HG02642 (cell line): Measurements from ENCODE around the gene BPIFB1.

Experiments used
- ATAC-seq: cut with Tn5 transposase; IDR thresholded peaks from one replicate; pipeline ENCODE4 v1.9.1; 2021; ENCODE audit warnings: mild to moderate bottlenecking; ENCODE audit not compliant: unreplicated experiment, poor library complexity

The BPIFB1 gene

DNA sequence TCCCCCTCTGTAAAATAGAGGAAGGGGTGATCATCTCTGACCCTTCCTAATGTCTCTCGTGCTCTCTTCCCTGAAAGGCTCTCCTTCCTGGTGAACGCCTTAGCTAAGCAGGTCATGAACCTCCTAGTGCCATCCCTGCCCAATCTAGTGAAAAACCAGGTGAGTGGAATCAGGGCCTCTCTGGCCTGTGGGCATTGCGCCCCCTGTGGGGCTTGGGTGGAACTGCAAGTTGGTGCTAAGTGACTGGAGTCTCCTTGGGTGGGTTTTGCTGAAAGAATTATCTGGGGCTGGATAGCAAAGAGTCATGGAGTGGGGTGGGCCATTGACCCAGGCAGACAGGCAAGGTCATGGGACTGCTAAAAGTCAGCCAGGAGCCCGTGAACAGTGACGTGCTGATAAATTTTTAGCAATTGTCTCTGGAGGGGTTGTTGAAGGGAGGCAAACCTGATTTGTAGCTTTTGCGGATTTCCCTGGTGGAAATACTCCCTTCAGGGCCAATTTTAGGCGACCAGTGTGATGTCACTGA, 8.9 kb downstream of the BPIFB1 start:
- no peak for ATAC-seq

DNA sequence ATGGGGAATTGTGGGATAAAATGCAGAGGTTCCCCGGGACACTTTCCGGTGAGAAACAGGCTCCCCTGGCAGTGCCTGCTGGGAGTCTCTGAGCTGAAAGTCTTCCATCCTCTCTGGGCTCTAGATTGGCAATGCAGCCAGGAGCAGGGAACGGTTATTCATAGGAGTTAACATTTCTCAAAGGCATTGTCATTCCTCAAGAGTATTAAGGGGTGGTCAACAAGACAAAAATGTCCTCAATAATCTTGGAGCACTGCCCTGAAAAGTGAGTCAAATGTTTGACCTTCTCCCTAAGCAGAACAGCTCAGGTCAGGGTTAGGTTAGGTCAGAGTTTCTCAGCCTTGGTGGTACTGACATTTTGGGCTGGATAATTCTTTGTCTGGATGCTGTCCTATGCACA, 13.2 kb downstream of the BPIFB1 start:
- ATAC-seq, result no peak

DNA sequence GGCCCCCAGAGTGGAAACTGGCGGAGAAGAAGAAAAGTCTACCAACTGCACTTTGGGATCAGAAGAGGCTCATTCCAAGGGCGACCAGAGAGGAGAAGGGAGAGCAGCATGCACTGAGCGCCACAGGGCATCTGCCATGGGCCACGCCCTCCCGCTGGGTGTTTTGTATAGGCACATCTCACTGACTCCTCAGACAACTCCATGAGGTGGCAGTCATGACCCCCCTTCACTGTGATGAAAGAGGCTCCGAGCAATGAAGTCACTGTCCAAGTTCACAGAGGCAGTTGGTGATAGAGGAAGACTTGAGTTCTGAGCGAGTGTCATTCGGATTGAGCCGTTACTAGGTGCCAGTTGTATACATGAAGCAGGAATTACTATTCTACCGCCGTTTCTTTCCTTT, 15.4 kb downstream of the BPIFB1 start:
- no peak for ATAC-seq

DNA sequence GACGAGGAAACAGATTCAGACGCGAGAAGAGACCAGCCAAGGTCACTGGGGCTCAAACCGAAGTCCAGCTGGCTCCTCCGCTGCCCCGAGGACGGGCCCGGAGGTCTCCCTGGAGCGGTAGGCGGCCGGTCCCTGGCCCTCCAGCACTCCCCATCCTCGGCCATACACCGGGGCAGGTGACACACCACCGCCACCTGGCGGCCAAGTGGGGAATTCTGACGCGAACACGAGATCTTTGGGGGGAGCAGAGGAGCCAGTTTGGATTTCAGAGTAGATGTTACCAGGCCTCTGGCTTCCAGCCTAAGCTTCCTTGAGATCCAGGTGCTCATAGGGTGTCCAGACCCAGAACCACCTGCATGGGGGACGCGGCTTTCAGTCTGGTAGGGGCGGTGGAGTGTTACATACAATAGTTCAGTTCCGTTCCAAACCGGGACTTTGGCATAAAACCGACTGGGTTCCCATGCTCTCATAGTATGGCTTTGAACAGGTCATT, 16.1 kb downstream of the BPIFB1 start:
- ATAC-seq, result no peak

DNA sequence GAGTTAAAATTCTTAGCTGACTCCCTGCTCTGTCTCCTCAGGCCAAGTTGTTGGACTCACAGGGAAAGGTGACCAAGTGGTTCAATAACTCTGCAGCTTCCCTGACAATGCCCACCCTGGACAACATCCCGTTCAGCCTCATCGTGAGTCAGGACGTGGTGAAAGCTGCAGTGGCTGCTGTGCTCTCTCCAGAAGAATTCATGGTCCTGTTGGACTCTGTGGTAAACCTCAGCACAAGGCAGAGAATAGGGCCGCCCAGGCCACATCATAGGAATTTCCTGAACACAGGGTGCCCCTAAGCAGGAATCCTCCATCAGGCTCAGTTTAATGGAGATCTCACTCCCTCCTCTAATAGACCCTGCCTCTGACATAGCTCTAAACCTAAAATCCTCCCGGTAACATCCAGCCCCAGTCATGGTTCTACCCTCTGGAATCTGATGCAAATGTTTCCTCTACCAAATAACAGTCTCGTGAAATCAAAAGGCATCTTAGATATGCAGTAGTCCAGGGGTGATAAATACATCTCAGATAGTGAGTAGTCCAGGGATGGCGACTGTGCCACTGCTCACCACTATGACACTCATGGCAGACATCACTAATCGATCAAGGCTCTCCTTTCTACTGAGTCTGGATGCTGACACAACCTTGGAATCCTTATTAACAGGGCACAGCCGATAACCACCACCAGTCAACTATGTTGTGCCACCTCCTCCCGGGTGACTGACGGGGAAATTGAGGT, 18.3 kb downstream of the BPIFB1 start:
- ATAC-seq, result no peak

DNA sequence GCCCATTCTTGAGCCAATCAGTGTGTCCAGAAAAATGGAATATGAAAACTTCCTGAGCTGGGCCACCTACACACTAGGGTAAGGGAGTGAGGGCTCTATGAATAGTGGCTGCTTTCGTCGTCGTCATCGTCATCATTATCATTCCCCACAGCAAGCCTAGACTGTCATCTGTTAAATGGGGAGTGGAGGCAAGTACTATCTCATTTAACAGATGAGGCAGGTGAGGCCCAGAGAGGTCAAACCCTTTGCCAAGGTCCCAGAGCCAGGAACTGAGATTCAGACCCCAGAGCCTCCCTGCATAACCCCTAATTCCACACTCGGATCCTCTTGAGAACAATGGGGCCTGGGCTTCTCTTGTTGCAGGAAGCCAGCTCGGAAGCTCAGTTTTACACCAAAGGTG, 20.6 kb downstream of the BPIFB1 start:
- ATAC-seq, result no peak

DNA sequence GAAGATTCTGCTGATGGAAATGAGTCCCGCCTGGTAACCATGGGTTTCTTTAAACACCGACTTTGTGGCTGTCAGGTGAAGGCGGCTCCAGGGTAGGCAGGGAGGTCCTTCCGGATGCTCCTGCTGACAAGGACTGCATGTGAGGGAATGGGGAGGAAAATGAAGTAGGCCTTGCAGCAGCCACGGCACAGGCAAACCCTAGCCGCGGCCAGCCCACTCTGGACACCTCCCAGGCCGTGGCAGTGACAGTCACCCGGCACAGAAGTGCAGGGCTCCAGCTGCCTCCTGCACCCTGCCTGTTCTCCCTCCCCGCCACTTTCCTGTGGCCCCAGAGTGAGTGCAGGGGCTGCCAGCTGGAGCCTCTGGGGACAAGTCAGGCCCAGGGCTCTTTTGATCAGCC, 21.0 kb downstream of the BPIFB1 start:
- no peak for ATAC-seq

DNA sequence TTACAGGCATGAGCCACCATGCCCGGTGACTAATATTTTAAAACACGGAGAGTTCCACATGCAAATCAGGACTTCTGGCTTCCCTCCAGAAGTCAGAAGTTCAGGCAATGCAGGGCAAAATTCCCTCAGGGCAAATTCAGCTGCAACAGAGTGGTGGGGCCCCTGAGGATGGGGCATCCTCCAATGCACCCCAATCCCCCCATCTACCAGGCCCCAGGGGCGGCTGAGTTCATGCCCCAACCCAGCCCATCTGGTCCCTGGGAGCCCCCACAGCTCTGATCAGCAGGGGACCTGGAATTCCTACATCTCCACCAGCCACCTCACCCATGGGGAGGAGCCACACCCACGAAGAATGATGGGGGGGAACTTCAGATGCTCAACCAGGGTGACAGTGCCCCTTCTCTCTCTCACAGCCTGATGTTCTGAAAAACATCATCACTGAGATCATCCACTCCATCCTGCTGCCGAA, 22.6 kb downstream of the BPIFB1 start:
- ATAC-seq, result no peak

DNA sequence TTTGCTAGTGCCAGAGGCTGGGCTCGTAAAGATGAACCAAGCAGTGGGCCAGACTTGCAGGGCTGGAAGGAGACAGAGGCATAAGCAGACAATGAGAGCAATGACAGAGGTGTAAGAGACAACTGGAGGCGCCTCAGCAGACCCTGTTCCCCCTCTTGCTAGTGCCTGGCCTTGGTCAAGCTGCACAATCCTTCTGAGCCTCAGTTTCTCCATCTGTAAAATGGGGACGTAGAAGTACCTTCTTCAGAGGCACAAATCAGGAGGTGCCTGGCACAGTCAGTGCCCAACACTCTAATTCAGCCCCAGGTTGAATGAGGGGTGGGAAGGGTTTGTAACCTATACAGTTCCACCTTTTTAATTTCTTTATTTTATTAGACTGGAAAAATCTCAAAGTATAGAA, 23.2 kb downstream of the BPIFB1 start:
- ATAC-seq, result no peak

DNA sequence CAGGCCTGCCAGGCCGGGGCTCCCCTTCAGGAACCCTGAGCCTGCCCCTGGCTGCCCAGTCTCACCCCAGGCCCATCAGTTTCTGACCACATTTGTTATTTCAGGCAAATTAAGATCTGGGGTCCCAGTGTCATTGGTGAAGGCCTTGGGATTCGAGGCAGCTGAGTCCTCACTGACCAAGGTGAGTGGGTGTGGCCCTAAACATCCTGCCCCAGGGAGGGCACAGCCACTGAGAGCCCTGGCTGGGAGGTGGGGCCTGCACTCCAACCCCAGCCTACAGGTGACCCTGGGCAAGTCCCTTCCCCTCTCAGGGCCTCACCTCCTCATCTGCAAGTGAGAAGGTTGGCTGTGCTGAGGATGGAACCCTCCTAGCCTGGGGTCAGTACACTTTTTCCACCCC, 23.8 kb downstream of the BPIFB1 start:
- ATAC-seq, result no peak

DNA sequence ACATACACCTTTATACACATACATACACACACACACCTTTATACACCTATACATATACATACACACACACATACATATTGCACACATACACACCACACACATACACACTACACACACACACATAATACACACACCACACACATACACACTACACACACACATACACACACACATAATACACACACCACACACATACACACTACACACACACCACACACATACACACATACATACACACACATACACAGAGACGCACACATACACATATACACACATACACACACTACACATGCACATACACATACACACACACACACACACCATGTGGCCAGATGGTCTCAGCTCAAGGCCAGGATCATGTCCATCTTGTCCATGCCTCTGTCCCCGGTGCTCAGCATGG, 25.7 kb downstream of the BPIFB1 start:
- no peak for ATAC-seq

DNA sequence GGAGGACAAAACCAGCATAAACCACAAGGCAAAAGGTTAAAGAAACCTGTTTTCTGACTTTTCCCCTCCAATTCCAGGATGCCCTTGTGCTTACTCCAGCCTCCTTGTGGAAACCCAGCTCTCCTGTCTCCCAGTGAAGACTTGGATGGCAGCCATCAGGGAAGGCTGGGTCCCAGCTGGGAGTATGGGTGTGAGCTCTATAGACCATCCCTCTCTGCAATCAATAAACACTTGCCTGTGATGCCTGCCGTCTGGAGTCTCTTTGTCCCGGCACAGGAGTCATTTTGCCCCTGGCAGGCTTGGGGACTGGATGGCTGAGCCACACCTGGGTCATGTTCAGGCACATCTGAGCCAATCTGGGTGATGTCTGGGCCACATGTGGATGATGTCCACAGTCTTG, 26.6 kb downstream of the BPIFB1 start:
- ATAC-seq, result no peak

DNA sequence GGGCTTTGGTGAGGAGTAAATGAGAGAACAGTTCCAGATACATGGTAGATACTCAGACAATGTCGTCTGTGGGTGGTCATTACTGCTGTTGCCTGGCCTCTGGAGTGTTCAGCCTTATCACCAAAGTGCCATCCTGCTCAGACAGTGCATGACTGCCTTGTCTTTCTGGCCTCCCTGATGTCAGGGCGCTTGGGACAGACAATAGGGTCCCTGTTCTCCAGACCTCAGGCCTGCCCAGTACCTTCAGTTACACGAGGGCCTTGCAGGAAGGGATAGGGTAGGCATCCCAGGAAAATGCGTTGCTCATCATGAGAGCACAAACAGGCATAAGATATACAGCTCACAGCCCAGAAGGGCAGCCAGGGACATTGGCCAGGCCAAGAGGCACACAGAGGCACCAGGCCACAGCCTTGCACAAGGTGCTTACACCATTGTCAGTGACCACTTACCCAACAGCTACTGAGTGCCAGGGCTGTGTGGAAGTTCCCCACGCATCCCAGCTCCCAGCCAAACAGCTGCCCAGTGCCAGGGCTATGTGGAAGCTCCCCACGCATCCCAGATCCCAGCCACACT, 27.4 kb downstream of the BPIFB1 start:
- ATAC-seq, result no peak

DNA sequence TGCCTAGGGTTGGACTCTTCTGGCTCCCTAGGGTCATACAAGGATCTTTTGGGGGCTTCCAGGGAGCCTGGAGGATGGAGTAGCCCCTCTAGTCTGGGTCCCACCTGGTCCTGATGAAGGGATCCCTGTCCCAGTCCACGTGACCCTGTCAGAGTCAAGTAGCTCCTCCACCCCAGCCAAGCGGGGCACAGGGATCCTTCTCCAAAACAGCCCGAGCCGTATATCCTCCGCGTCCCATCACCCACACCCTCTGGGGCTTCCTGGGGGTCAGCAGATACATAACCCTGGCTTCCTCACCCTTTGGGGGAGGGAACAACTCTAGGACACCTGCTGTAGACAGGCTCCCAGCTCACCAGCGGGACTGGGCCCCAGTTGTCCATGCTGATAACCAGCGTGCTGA, 28.0 kb downstream of the BPIFB1 start:
- ATAC-seq, result no peak

DNA sequence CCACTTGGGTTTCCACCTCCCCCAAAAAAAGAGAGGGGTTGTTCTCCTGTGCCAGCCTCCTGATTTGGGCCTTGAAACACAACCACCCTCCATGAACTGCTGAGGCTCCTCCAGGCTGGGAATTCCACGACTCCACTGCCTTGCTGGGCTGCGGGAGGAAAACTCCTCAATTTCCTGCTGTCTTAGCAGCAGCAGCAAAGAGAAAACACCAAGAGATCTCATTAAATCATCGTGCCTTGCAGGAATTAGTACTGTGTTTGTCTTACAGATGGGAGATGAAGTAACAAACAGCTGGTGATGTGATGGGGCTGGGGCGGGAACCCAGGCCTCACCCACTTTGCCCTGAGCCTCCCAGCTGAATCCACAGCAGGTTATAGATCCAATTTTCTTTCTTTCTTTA, 29.0 kb downstream of the BPIFB1 start:
- ATAC-seq, result no peak

DNA sequence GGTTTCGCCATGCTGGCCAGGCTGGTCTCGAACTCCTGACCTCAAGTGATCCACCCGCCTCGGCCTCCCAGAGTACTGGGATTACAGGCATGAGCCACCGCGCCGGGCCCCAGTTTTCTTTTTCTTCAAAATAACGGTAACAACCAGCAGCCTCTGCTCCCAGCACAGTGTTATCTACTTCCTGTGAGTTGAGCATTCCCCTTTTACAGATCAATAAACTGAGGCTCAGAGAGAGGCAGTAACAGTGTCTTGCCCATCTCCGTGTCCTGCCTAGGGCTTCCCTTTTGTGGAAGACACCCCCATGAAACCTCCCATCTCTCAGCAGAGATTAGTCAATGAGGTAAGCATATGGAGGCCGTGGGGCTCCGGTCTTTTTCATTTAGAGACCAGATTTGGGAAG, 29.6 kb downstream of the BPIFB1 start:
- no peak for ATAC-seq

DNA sequence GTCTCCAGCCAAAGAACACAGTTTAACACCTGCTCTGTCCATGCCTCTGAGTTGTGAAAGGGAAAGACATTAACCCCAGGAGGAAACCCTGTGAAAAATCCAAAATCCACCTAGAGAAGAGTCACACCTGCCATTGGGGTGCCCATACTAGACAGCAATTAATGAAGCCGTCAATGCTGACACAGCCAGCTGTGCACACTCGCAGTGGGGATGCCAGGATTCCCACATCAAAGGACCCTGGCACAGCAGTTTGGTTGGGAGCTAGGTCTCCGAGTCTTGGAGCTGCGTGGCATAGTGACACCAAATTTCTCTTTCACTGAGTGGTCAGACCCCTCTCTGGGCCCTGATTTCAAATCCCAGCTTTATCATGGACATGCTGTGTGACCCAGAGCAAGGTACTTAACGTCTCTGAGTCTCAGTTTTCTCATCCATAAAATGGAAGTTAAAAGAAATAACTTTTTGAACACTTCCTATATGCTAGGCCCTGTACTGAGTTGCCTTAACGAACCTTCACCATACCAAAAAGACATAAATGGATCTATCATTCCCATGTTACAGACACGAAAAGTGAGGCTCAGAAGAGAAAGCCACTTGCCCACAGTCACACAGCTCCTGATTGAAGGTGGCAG, 30.8 kb downstream of the BPIFB1 start:
- ATAC-seq, result no peak

DNA sequence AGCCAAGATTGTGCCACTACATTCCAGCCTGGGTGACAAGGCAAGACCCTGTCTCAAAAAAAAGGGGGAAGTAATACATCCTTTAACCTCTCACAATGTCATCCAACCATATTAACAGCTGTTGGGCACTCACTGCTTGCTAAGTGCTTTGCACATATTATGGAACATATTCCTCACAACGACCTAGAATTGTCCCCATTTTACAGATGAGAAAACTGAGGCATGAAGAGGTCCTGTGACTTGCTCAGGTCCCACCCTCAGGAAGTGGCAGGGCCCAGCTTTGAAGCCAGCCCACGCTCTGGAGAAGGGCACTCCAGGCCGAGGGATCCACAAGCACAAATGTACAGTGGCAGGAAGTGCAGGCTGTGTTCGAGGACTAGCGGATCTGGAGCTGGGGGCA, 33.3 kb downstream of the BPIFB1 start:
- ATAC-seq, result no peak

DNA sequence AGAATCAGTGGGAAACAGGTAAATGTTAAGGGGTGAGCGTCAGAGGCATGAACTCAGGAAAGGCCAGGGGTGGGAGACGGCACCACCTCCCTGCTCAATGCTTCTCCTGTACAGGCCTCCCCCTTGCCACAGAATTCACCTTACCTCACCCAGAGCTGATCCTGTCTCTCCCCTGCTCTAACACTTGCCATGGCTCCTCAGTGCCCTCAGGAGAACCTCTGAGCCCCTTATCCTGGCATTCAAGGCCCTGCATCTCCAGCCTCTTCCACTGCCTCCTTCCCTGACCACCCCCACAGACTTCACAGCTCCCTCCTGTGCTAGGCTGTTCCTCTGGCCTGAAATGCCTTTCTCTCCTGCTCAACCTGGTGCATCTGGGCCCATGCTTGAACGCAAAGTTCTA, 33.9 kb downstream of the BPIFB1 start:
- ATAC-seq, result no peak

DNA sequence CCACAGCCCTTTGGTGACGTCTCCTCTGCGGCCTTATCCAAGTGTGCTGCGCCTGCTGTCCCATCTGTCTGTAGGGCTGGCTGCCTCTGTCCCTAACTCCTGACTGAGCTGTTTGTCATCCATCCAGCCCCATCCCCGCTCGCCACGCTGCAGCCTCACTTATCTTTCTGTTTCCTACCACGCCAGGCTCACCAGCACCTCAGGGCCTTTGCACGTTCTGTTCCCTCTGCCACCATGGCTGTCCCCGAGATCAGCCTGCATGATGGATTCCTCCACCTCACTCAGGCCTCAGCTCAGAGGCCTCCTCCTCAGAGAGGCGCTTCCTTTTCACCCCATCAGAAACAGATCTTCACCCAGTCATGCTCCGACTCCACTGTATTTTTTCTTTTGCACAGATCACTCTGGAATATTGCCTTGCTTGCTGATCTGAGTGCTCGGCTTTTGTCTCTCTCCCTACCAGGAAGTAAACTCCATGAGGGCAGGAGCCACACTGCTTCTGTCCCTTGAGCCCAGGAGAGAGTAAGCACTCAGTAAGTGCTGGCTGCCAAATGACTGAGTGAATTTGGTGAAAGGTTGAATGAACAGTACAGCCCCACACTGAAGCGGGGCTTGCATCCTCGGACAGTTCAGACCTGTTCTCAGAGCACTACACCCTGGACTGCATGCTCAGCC, 34.5 kb downstream of the BPIFB1 start:
- ATAC-seq, result no peak

DNA sequence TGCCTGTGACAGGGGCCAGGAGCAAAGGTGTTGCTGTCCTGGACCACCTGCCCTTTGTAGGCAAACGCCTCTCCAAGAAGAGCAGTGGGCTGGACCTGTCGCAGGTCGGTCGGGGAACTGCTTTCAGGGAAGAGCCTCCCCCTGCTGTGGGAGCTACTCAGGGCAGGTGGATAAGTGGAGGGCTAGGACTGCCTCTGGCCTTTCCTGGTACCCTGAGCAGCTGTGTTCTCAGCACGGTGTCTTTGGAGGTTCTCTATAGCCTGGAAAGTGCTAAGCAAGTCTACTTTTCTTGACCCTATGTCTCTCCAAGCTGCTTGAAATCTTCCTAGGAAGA, 35.0 kb downstream of the BPIFB1 start:
- no peak for ATAC-seq
